HG02884 (cell line): ENCODE measurements around the gene RPL37.
"Not testable (repeated sequence)": the region's sequence is repeated elsewhere in the genome, so short reads cannot be mapped to it uniquely, and the experiment has no call there.

Experiments
- ATAC-seq: cut with Tn5 transposase; IDR thresholded peaks from one replicate; pipeline ENCODE4 v1.9.1; 2021; ENCODE audit warnings: mild to moderate bottlenecking, moderate library complexity; ENCODE audit not compliant: unreplicated experiment

RPL37 gene

GRCh38 chr5:40834391-40834848, 602 bp downstream of the RPL37 start:
- no peak for ATAC-seq

- no peak for ATAC-seq
Measured at GRCh38 chr5:40833712-40834229, 1.3 kb downstream of the RPL37 start.

GRCh38 chr5:40832345-40832744, 2.7 kb downstream of the RPL37 start:
- ATAC-seq, result no peak

DNA sequence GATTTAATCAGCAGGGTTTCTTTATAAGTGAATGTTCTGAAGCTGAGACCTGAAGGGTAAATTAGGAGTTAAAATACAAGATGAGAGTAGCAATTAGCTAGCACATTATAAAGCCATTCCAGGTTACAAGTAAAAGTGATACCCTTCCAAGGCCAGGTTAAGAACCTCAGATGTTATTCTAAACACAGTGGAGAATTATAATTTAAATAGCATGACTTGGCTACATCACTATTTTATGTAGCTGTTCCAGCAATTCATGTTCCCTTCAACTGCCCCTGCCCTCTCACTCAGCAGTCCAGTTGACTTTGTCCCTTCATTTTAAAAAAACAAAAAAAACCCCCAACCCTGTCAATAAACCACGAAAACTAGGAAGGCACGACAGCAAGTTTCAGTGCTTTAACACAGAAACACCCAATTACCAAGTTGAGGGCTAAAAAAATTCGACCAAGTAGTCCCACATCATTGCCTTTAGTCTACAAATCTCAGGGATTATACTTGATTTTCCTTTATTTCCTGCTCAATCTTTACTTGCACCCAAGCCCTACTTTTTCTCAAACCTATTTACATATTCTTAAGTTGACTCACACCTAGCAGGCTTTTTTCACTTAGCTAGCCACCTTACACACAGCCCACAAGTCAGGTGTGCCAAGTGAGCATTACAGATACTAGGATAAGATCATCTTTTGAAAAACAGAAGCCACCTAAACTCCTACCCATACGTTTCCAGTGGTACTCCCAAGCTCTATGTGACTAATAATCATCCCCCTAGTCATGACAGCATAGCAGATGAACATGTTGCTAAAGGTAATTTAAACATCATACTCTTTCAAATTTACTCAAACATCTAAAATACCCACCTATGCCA, 3.4 kb downstream of the RPL37 start:
- ATAC-seq, result peak; percentile 30

DNA sequence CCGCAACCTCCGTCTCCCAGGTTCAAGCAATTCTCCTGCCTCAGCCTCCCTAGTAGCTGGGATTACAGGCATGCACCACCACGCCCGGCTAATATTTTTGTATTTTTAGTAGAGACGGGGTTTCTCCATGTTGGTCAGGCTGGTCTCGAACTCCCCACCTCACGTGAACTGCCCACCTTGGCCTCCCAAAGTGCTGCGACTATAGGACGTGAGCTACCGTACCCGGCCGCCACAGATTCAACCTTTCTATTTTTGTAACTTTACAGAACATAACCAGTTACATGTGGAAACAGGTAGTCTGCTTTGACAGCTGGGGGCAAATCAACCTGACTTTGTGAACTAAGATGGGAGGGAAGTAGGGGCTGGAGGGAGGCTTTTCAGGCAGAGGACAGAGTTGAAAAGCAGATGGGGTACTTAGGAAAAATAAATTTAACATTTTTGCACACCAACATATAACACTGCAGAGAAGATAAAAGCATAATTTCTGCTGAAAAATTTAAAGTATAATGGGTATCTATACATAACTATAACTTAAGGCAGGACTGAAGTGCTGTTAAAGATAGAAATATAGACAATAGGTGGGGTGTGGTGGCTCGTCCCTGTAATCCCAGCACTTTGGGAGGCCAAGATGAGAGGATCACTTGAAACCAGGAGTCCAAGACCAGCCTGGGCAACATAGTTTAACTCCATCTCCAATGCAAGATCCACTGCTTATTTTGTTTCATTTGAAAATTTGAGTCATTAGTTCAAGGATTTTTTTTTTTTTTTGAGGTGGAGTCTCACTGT, 5.1 kb downstream of the RPL37 start:
- ATAC-seq, result no peak

GRCh38 chr5:40828690-40829661, 6.0 kb downstream of the RPL37 start:
- no peak for ATAC-seq

DNA sequence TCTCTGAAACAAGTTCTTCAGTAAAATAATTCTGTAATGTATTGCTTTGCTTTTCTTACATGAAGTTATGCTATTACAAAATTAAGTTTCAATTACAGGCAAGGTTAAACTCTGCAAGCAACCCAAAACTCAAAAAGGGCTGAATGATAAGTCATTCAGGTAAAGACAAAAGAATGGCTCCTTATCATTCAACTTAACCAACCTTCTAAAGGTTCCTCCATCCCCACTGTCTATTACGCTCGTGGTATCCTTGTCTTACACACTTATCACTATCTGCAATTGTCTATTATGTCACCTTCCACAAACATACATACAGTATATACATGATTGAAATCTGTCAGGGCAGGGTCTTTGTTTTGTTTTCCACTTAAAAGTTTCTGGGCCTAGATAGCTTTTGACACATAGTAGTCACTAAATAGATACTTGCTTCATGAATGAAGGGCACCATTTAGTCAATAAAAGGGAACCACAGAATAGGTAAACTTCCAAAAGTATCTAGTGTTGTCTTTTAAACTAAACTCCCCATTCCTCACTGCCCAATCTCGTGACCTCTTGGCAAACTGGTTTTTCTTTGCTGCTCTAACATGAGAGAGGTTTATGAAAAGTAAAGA, 6.9 kb downstream of the RPL37 start:
- ATAC-seq, result no peak

- ATAC-seq, result no peak
Measured at GRCh38 chr5:40827188-40827977, 7.6 kb downstream of the RPL37 start.

GRCh38 chr5:40826489-40827187, 8.4 kb downstream of the RPL37 start:
- ATAC-seq, result no peak

DNA sequence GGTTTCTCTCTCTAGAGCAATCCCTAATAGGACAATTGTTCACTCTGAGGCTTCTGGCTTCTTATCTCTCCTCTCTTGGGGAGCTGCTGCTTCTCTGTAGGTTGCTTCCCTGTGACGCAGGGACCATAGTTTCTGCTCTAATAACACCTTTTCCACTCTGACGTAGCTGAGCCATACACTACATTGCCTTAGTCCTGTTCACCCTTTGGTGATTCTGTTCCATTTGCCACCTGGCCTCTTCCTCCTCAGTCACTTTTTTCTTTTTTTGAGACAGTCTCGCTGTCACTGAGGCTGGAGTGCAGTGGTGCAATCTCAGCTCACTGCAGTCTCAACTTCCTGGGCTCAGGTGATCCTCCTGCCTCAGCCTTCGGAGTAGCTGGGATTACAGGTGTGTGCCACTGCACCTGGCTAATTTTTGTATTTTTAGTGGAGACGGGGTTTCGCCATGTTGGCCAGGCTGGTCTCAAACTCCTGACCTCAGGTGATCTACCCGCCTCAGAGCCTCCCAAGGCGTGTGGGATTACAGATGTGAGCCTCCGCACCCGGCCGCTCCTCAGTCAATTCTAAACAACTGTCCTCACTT, 9.5 kb downstream of the RPL37 start:
- ATAC-seq, result not testable (repeated sequence)

GRCh38 chr5:40823459-40823858, 11.6 kb downstream of the RPL37 start:
- no peak for ATAC-seq

DNA sequence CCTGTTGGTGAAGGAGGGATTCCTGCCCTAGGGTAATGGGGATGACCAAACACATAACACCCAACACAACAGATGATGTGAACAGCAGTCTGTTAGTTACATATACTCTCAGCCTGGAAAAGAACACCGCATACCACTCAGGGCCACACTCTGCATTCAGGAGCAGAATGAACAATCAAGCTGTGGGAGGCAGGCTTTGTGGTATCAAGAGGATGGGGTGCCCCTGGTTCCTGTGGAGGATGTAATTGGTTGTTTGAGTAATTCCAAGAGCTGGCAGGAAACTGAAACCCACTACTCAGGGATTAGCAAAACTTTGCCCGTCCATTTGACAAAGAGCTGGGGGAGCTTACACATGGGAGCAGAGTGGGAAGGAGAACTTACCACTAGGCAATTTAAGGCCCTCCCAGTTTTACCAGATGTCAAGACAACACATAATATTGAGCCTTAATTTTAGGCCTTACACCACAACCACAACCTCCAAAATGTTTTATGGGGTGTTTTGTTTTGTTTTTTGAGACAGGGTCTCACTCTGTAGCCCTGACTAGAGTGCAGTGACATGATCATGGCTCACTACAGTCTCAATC, 21.2 kb downstream of the RPL37 start:
- ATAC-seq, result no peak

- no peak for ATAC-seq
Measured at GRCh38 chr5:40812125-40812524, 22.9 kb downstream of the RPL37 start.

- no peak for ATAC-seq
Measured at GRCh38 chr5:40801771-40802562, 33.1 kb downstream of the RPL37 start.

GRCh38 chr5:40799258-40799657, 35.8 kb downstream of the RPL37 start:
- no peak for ATAC-seq

- ATAC-seq, result no peak
Measured at GRCh38 chr5:40798801-40799210, 36.2 kb downstream of the RPL37 start.
